Endodermal cell (in vitro differentiated cells): ENCODE results near the gene FILIP1. TPM values are rescaled to one million over a fixed set of nuclear protein-coding genes. Genes with fewer than 3 reads are reported as not detected.

ENCODE experiments used
- DNase-seq: peaks from one replicate; pipeline ENCODE4 v3.0.0-alpha.2; 2017
- H3K27ac ChIP-seq: 2 replicates; pipeline ENCODE4 v1.5.1; 2013; ENCODE audit warnings: mild to moderate bottlenecking, low read depth, low read length, moderate library complexity
- H3K27me3 ChIP-seq: 2 replicates; pipeline ENCODE4 v1.6.1; 2013; ENCODE audit warnings: mild to moderate bottlenecking, low read length, moderate library complexity; ENCODE audit not compliant: insufficient read depth, control insufficient read depth, poor library complexity, severe bottlenecking
- H3K36me3 ChIP-seq: 2 replicates; pipeline ENCODE4 v1.7.0; 2013; ENCODE audit warnings: mild to moderate bottlenecking, low read length, moderate library complexity; ENCODE audit not compliant: control insufficient read depth, insufficient read depth
- H3K4me1 ChIP-seq: one replicate; pipeline ENCODE4 v1.7.0; 2013; ENCODE audit warnings: low read length; ENCODE audit not compliant: control insufficient read depth, insufficient read depth
- H3K4me3 ChIP-seq: 2 replicates; pipeline ENCODE4 v1.5.1; 2013; ENCODE audit warnings: mild to moderate bottlenecking, low read length, moderate library complexity
- H3K9ac ChIP-seq: 2 replicates; pipeline ENCODE4 v1.6.1; 2013; ENCODE audit warnings: mild to moderate bottlenecking, low read length, moderate library complexity; ENCODE audit not compliant: poor library complexity, severe bottlenecking; ENCODE audit errors: extremely low read depth
- H3K9me3 ChIP-seq: 2 replicates; pipeline ENCODE4 v1.6.1; 2013; ENCODE audit warnings: mild to moderate bottlenecking, low read length, moderate library complexity; ENCODE audit not compliant: control insufficient read depth
- H3K27ac Mint-ChIP-seq: 2 replicates; pipeline ENCODE4 v1.8.0; 2020; ENCODE audit warnings: mixed read lengths
- H3K27me3 Mint-ChIP-seq: 2 replicates; pipeline ENCODE4 v1.8.0; 2021; ENCODE audit warnings: mild to moderate bottlenecking, mixed read lengths; ENCODE audit not compliant: insufficient read depth
- H3K36me3 Mint-ChIP-seq: 2 replicates; pipeline ENCODE4 v1.8.0; 2020; ENCODE audit warnings: low read depth, mixed read lengths
- H3K4me1 Mint-ChIP-seq: 2 replicates; pipeline ENCODE4 v1.8.0; 2020; ENCODE audit warnings: mixed read lengths
- H3K4me3 Mint-ChIP-seq: 2 replicates; pipeline ENCODE4 v1.8.0; 2020; ENCODE audit warnings: mild to moderate bottlenecking, moderate library complexity, mixed read lengths
- H3K9me3 Mint-ChIP-seq: 2 replicates; pipeline ENCODE4 v1.8.0; 2020; ENCODE audit warnings: mild to moderate bottlenecking, mixed read lengths
- WGBS, 2 experiments: methylation state at CpG; one replicate each; pipeline versions ENCODE4 v1.1.5 to v1.1.7; 2013; ENCODE audit warnings: missing lambda C conversion rate in 2 of 2, mixed read lengths in 1 of 2; ENCODE audit not compliant: insufficient coverage in 1 of 2, insufficient read length in 1 of 2; 5-methylcytosine and 5-hydroxymethylcytosine counted together
- total RNA-seq, 2 donors: library from RNA; stranded (reverse); fragmentation: NEBNext Ultra II Directional in 1 of 2; extraction: Animal tissue kit (Norgen Biotek cat#: 25700) in 1 of 2; gene quantifications; 2 replicates in 1 of 2; 3 replicates in 1 of 2; pipeline ENCODE4 v1.2.1, GENCODE V29; 2021
- TF ChIP-seq, protein P1 (sequence below): fragments of 200-600 bp; sonication (generic); conservative IDR thresholded peaks from 2 replicates; pipeline ENCODE4 v1.5.0; 2021; ENCODE audit warnings: antibody characterized with exemption, mild to moderate bottlenecking

The FILIP1 gene
- total RNA-seq, 2 donors from 2014 or later = 0.35 TPM

DNA sequence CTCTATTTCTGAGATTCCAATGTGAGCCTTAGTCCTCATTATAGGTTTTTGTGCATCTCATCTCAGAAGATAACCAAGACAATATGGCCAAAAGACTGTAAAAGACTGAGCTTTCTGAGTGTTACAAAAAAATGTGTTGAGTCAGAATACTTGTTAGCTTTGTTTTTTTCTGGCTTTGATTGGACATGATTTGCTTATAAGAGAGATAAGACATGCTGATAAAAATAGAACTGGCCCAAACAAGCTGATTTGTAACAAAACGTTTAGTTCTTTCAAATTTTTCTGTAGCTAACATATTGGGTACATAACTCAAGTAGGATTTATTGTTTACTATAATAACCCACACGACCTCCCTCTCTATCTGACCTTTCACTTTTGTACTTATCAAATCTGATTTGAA, 32.9 kb downstream of the FILIP1 start:
- WGBS, 2 experiments = 71% methylated on average over 2 of the region's 2 CpGs; no CpG with 5 or more reads in 1 of the 2 experiments
- Histone ChIP-seq H3K9me3 (no peaks in the 10 kb centered on the region), H3K4me1 (no peaks in the 10 kb centered on the region), H3K27me3 (no peaks in the 10 kb centered on the region), H3K4me3 (no peak overlapping the region), H3K36me3 (no peaks in the 10 kb centered on the region), H3K27ac (no peak overlapping the region), H3K9ac (no peak overlapping the region)
- Mint-ChIP-seq H3K36me3 (no peaks in the 10 kb centered on the region), H3K4me1 (no peaks in the 10 kb centered on the region), H3K27me3 (no peaks in the 10 kb centered on the region), H3K4me3 (no peak overlapping the region), H3K27ac (no peak overlapping the region), H3K9me3 (no peaks in the 10 kb centered on the region)
- DNase-seq = no peak
- TF ChIP-seq, protein P1, sequence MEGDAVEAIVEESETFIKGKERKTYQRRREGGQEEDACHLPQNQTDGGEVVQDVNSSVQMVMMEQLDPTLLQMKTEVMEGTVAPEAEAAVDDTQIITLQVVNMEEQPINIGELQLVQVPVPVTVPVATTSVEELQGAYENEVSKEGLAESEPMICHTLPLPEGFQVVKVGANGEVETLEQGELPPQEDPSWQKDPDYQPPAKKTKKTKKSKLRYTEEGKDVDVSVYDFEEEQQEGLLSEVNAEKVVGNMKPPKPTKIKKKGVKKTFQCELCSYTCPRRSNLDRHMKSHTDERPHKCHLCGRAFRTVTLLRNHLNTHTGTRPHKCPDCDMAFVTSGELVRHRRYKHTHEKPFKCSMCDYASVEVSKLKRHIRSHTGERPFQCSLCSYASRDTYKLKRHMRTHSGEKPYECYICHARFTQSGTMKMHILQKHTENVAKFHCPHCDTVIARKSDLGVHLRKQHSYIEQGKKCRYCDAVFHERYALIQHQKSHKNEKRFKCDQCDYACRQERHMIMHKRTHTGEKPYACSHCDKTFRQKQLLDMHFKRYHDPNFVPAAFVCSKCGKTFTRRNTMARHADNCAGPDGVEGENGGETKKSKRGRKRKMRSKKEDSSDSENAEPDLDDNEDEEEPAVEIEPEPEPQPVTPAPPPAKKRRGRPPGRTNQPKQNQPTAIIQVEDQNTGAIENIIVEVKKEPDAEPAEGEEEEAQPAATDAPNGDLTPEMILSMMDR = no peak

- no peak overlapping the region for H3K4me3 ChIP-seq
- H3K4me1 Mint-ChIP-seq = no peaks in the 10 kb centered on the region
- H3K9ac ChIP-seq = no peak overlapping the region
- H3K9me3 Mint-ChIP-seq = no peaks in the 10 kb centered on the region
- H3K36me3 ChIP-seq = no peaks in the 10 kb centered on the region
- H3K27me3 ChIP-seq = no peaks in the 10 kb centered on the region
- no peak overlapping the region for H3K27ac Mint-ChIP-seq
- H3K4me1 ChIP-seq = no peaks in the 10 kb centered on the region
- 90 to 100% methylated on average over 2 to 3 of the region's 4 CpGs for WGBS, 2 experiments
- H3K27ac ChIP-seq = no peak overlapping the region
- DNase-seq = no peak
- TF ChIP-seq, protein P1 = no peak
- no peaks in the 10 kb centered on the region for H3K27me3 Mint-ChIP-seq
- no peaks in the 10 kb centered on the region for H3K9me3 ChIP-seq
- no peak overlapping the region for H3K4me3 Mint-ChIP-seq
- H3K36me3 Mint-ChIP-seq = no peaks in the 10 kb centered on the region
Observed at GRCh38 chr6:75458895-75459294, 34.7 kb downstream of the FILIP1 start.

GRCh38 chr6:75450903-75451302, 42.7 kb downstream of the FILIP1 start:
- Mint-ChIP-seq H3K36me3 (no peaks in the 10 kb centered on the region), H3K27ac (no peak overlapping the region), H3K4me1 (no peaks in the 10 kb centered on the region), H3K27me3 (no peaks in the 10 kb centered on the region), H3K4me3 (no peak overlapping the region), H3K9me3 (no peaks in the 10 kb centered on the region)
- WGBS, 2 experiments = 100% methylated on average over 2 of the region's 3 CpGs; no CpG with 5 or more reads in 1 of the 2 experiments
- Histone ChIP-seq H3K9me3 (no peaks in the 10 kb centered on the region), H3K36me3 (no peaks in the 10 kb centered on the region), H3K9ac (no peak overlapping the region), H3K4me1 (no peaks in the 10 kb centered on the region), H3K4me3 (no peak overlapping the region), H3K27ac (no peak overlapping the region), H3K27me3 (no peaks in the 10 kb centered on the region)
- DNase-seq = no peak
- TF ChIP-seq, protein P1 = no peak
